ENCODE data around the gene BNIP3.
A peak's percentile ranks its signal among the peaks of the same experiment; 100 is the strongest.

Gene BNIP3, protein sequence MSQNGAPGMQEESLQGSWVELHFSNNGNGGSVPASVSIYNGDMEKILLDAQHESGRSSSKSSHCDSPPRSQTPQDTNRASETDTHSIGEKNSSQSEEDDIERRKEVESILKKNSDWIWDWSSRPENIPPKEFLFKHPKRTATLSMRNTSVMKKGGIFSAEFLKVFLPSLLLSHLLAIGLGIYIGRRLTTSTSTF
- 23.7 to 25.7 (median 24.2) reads per million in 4 donors for total RNA-seq

- peak; percentile 89 to 95 (median 90) for DNase-seq
Measured at GRCh38 chr10:131981429-131982184, at the start of gene BNIP3. BNIP3 (minus strand) TSS chr10:131981923; CDS start chr10:131981806, 117 bp downstream.

DNA sequence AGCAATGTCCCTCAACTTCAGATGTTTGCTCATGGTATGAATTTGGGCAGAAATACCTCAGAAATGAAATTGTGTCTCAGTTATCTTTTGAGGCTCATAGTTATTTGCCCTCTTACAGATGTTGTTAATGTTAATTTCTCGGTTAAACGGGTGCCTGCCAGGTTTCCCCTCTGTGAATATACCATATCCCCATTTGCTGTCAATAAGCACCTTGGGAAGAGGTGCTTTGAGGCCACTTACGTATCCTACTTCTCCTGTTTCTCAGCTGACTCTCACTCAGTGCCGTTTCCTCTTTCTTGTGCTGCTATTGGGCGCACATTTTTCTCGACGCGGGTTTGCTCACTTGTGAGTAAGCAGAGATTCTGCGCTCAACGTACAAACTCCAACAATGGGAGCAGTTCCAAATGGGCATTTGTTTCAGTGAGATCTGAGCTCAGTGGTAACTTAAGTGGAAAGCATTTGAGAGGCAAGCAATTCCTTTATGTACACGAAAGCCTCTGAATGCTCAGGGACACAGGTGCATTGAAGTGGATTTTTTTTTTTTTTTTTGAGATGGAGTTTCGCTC lies 49.3 kb upstream of the BNIP3 start:
- no peak for DNase-seq

- no peak for DNase-seq
Measured at GRCh38 chr10:132028706-132029105, 47.0 kb upstream of the BNIP3 start.

GRCh38 chr10:132027423-132027983 lies 45.8 kb upstream of the BNIP3 start:
- DNase-seq, result no peak

- DNase-seq, result peak; percentile 39 to 68 (median 61)
Measured at GRCh38 chr10:132023092-132023811, 41.5 kb upstream of the BNIP3 start.

- DNase-seq, result no peak
Measured at GRCh38 chr10:132022241-132022640, 40.5 kb upstream of the BNIP3 start.

GRCh38 chr10:132021504-132022143 lies 39.9 kb upstream of the BNIP3 start:
- no peak for DNase-seq

GRCh38 chr10:132021046-132021445 lies 39.3 kb upstream of the BNIP3 start:
- DNase-seq, result no peak

- no peak for DNase-seq
Measured at GRCh38 chr10:132020456-132020855, 38.7 kb upstream of the BNIP3 start.

DNA sequence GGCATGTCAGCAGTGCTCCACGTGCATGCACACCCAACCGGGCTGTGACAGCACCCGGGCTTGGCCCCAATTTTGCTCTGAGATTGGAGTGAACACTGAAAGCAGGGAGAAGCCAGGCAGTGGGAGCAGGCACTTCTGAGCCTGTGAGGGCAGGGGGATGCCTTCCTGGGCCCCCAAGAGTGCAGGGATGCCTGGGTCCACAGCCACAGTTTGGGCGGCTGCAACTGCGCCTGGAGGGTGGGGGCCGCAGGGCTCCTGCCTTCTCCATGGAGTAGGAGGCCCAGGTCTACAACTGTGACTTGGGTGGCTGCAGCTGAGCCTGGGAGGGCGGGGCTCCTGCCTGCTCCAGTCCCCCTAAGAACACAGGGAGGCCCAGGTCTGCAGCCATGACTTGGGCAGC lies 37.6 kb upstream of the BNIP3 start:
- DNase-seq, result no peak

DNA sequence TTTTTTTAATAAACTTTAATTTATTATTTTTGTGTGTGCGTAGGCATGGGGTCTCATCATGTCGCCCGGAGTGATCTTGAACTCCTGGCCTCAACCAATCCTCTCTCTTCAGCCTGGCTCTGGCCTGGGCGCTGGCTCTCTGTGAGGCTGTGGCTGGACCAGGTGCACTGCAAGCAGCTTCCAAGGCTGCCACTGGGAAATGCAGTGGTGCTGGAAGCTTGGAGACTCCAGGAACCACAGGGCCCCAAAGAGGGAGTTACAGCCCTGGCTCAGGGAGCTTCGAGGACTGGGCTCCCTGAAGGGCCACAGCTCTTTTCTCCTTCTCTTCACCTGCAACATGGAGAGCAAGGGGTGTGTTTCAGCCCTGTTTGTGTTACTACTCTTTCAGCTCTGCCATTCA lies 36.7 kb upstream of the BNIP3 start:
- no peak for DNase-seq

DNA sequence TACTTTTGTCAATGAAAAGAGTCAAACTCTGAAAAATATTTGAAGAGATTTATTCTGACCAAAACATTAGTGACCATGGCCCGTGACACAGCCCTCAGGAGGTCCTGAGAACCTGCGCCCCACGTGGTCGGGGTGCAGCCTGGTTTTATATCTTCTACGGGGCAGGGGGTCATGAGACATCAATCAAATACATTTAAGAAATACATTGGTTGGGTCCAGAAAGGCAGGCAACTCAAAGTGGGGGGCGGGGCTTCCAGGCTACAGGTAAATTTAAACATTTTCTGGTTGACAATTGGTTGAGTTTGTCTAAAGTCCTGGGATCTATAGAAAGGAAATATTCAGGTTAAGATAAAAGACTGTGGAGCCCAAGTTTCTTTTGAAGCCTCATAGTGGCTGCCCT lies 34.8 kb upstream of the BNIP3 start:
- DNase-seq, result no peak

DNA sequence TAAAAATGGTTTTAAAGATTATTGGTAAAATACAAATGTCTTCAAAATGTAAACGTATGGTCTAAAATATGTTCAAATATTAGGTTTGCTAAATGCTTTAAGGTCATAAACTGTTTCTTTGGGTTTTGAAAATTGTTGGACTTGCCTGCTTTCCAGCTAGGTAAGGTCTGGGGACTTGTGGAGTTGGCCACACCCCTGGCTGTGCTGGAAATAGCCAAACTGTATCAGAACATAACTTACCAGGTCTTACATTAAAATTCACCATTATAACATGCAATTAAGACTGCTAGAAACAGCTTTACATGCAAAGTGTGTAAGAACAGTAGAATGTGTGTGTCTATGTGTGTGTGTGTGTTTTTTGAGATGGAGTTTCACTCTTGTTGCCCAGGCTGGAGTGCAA lies 29.7 kb upstream of the BNIP3 start:
- no peak for DNase-seq

- DNase-seq, result no peak
Measured at GRCh38 chr10:132011024-132011423, 29.3 kb upstream of the BNIP3 start.

DNA sequence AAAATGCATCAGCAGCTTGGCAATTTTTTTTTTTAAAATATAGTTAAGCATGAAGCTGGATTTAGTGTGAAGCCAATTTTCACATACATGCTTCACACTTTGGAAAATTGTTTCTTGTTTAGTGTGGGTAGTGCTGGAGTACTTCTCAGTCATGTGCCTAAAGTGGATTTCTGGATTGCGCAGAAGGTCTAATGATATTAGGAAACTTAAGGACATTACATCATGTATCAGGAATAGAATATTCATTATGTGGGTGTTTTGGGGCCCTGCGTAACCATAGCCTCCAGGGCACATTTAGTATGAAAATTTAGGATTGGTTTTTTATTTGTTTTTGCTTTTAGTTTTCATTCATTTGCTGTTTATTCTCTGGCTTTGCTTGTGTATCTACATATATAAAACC lies 28.8 kb upstream of the BNIP3 start:
- DNase-seq, result no peak

GRCh38 chr10:132009575-132009974 lies 27.9 kb upstream of the BNIP3 start:
- no peak for DNase-seq

GRCh38 chr10:132007681-132008080 lies 26.0 kb upstream of the BNIP3 start:
- DNase-seq, result no peak

DNA sequence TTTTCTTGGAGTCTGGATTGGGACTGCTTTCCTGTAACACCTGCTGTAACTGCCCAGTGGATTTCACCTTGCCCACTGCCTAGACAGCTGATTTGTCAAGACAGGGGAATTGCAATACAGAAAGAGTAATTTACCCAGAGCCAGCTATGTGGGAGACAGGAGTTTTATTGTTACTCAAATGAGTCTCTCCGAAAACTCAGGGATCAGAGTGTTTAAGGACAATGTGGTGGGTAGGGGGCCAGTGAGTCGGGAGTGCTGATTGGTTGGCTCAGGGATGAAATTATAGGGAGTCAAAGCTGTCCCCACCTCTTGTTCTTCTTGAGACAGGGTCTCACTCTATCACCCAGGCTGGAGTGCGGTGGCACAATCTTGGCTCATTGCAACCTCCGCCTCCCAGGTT lies 25.2 kb upstream of the BNIP3 start:
- DNase-seq, result no peak

DNA sequence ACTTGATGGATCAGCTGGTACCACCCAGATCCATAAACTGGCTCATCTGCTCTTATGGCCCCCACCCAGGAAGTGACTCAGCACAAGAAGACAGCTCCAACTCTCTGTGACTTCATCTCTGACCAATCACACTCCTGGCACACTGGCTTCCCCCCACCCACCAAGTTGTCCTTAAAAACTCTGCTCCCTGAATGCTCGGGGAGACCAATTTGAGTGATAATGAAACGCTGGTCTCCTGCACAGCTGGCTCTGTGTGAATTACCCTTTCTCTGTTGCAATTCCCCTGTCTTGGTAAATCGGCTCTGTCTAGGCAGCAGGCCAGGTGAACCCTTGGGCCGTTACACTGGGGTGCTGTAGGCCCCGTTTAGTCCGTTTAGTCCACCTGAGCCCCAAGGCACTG lies 23.4 kb upstream of the BNIP3 start:
- no peak for DNase-seq

DNA sequence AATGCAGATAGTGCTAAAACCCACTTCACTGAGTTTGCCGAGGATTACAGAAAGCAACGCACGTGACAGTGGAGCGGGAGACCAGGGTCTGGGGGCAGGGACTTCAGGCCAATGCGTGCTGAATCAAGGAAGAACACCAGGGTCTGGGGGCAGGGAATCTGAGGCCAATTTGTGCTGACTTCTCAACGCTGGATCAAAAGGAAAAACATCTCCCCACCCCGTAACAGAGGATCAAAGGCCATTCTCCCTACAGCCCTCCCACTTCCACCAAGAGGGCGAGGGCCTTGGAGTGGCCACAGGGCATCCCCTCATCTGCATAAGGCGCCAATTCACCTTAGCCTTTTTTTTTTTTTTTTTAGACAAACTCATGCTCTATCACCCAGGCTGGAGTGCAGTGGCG lies 22.3 kb upstream of the BNIP3 start:
- no peak for DNase-seq

DNA sequence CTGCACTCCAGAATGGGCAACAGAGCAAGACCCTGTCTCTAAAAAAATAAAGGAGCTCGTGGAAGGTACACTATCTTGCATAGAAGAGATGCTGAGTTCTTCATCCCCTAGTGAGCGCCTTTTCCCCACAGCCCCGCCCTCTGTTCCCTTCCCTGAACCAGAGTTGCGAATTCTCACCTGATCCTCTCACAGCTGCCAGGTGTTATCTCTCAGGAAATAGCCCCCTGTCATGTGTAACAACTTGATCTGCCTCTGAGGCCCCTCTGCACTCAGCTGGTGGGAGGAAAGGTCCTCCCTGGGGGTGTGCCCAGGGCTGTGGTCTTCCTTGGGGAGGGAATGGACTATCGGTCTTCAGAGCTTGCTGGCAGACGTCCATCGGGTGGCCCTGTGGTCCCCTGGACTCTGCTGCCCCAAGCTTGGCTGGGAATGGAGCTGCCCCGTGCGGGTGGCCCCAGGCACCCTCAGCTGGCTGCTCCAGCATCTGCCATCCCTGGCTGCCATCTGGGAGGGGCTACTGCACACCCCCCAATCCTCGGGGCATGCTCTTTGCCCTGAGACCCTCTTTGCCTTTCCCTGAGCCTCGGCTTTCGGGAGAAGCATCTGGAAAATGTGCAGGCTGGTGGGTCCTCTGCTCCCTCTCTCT lies 21.7 kb upstream of the BNIP3 start:
- DNase-seq, result no peak

DNA sequence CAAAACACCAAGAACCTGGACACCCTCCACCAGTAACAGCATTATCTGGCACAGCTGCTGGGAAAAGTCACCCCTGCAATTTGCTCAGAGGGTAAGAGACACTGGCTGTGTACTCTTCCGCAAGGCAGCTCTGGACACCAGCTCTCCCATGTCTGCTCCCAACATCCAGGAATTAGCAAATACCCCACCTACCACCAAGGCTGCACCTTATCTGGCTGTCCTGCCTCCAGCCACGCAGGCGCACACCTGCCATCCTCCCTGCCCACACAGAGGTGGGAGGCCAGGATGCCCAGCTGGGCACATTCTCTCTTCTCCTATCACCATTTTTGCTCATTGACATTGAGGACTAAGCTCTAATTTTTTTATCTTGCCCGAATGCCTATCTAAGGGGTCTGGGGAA lies 20.3 kb upstream of the BNIP3 start:
- DNase-seq, result no peak

All from T-helper 1 cell (primary cell).